Adrenal gland (tissue), 5 donors: ENCODE results near the gene PHF2.

Source experiments
- POLR2A ChIP-seq, 2 donors: fragments of 450-650 bp; IDR thresholded peaks; one replicate each; pipeline ENCODE4 v1.6.1; 2017; ENCODE audit warnings: antibody characterized with exemption in 2 of 2, mild to moderate bottlenecking in 2 of 2, moderate library complexity in 1 of 2
- TF ChIP-seq, protein P1 (sequence below), 6 experiments: fragments of 450-650 bp in 4 of 6; fragments of 200-600 bp in 2 of 6; sonication (generic) in 1 of 6; IDR thresholded peaks; 1 replicate in 5 of 6; 2 replicates in 1 of 6; pipeline versions ENCODE4 v1.5.1 to v1.8.0; 2016 to 2021; ENCODE audit warnings: antibody characterized with exemption in 6 of 6, mild to moderate bottlenecking in 2 of 6, moderate library complexity in 1 of 6
- donor health status: DM: no; HTN: no; CAD: no.

DNA sequence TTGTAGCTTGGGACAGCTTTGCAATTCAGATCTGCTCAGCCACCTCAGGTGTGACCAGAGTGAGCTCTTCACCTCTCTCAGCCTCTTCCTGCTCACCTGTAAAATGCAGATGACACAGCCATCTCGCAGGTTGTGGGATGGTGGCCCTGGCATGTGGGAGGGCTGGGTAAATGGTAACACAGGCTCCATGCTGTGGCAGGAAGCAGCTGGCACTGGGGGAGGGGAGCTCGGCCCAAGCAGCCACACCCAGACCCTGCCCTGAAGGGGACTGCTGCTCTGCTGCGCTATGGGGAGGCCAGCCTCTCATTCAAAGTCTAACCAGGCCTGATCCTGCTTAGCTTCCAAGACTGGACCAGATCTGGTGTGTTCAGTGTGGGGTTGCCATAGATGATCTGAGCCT is 24.1 kb downstream of the PHF2 start:
- TF ChIP-seq, protein P1, sequence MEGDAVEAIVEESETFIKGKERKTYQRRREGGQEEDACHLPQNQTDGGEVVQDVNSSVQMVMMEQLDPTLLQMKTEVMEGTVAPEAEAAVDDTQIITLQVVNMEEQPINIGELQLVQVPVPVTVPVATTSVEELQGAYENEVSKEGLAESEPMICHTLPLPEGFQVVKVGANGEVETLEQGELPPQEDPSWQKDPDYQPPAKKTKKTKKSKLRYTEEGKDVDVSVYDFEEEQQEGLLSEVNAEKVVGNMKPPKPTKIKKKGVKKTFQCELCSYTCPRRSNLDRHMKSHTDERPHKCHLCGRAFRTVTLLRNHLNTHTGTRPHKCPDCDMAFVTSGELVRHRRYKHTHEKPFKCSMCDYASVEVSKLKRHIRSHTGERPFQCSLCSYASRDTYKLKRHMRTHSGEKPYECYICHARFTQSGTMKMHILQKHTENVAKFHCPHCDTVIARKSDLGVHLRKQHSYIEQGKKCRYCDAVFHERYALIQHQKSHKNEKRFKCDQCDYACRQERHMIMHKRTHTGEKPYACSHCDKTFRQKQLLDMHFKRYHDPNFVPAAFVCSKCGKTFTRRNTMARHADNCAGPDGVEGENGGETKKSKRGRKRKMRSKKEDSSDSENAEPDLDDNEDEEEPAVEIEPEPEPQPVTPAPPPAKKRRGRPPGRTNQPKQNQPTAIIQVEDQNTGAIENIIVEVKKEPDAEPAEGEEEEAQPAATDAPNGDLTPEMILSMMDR (IDR thresholded peaks at IDR 0.05): no peak
- TF ChIP-seq POLR2A (IDR thresholded peaks at IDR 0.05): no peak
